Upper lobe of right lung (tissue), 1 donor: ENCODE measurements around the gene CBX2. TPM values are rescaled to one million over a fixed set of nuclear protein-coding genes. Genes with fewer than 3 reads are reported as not detected.

Experiments
- ATAC-seq: fragments of 200-7000 bp; cut with Tn5 transposase; one replicate; pipeline ENCODE4 v1.9.1; 2020; ENCODE audit warnings: mild to moderate bottlenecking, moderate library complexity
- DNase-seq: peaks from one replicate; pipeline ENCODE4 v3.0.0-alpha.2; 2020
- H3K27ac ChIP-seq: fragments of 200-600 bp; one replicate; pipeline ENCODE4 v1.8.0; 2022
- H3K27me3 ChIP-seq: fragments of 200-600 bp; one replicate; pipeline ENCODE4 v1.8.0; 2022; ENCODE audit warnings: mild to moderate bottlenecking
- H3K36me3 ChIP-seq: fragments of 200-600 bp; one replicate; pipeline ENCODE4 v1.8.0; 2022
- H3K4me1 ChIP-seq: fragments of 200-600 bp; one replicate; pipeline ENCODE4 v1.8.0; 2022
- H3K4me3 ChIP-seq: fragments of 200-600 bp; one replicate; pipeline ENCODE4 v1.8.0; 2022; ENCODE audit warnings: mild to moderate bottlenecking
- H3K9me3 ChIP-seq: fragments of 200-600 bp; one replicate; pipeline ENCODE4 v1.8.0; 2022
- CTCF ChIP-seq: fragments of 200-600 bp; IDR thresholded peaks from one replicate; pipeline ENCODE4 v1.8.0; 2022; ENCODE audit warnings: antibody characterized with exemption
- intact Hi-C: fragments of 100-400 bp; cut with DNase I; formaldehyde crosslinking; loops from one replicate; pipeline ENCODE4 v1.11.0; 2022
- total RNA-seq: library from RNA; stranded (reverse); fragmentation: NEBNext Ultra II Directional; extraction: Animal tissue kit (Norgen Biotek cat#: 25700); gene quantifications from one replicate; pipeline ENCODE4 v1.2.1, GENCODE V29; 2021
- donor health status: DM: no; HTN: yes; CAD: no; lungs with severe emphysema.

Gene CBX2
- total RNA-seq, 1 donor from 2014 or later = 3.4 TPM

GRCh38 chr17:79796763-79797491, 19.0 kb downstream of the CBX2 start, which contains the start of gene CBX8:
Gene CBX8 (minus strand): TSS chr17:79797077. CDS start chr17:79796998, 79 bp downstream.
- Histone ChIP-seq H3K9me3 (no peaks in the 10 kb centered on the region), H3K27me3 (peaks cover 59% of the 10 kb centered on the region), H3K4me1 (peaks cover 26% of the 10 kb centered on the region), H3K4me3 (peak within 1 kb of the TSS; percentile 70), H3K36me3 (no peaks in the 10 kb centered on the region), H3K27ac (peak within 1 kb of the TSS; percentile 86)
- peak; percentile 15 for TF ChIP-seq CTCF
- ATAC-seq = peak; percentile 95
- intact Hi-C loops = no loop called here
- peak; percentile 100 for DNase-seq

GRCh38 chr17:79797492-79798298, 19.7 kb downstream of the CBX2 start:
- intact Hi-C loops = no loop called here
- H3K36me3 ChIP-seq = no peaks in the 10 kb centered on the region
- DNase-seq (no peak), ATAC-seq (peak; percentile 8)
- H3K4me1 ChIP-seq = peaks cover 30% of the 10 kb centered on the region
- H3K27me3 ChIP-seq = peaks cover 59% of the 10 kb centered on the region
- peak overlapping the region; percentile 70 for H3K4me3 ChIP-seq
- H3K27ac ChIP-seq = no peak overlapping the region
- no peak for TF ChIP-seq CTCF
- no peaks in the 10 kb centered on the region for H3K9me3 ChIP-seq

- no peaks in the 10 kb centered on the region for H3K36me3 ChIP-seq
- intact Hi-C loops = no loop called here
- no peak overlapping the region for H3K27ac ChIP-seq
- peak overlapping the region; percentile 70 for H3K4me3 ChIP-seq
- DNase-seq (no peak), ATAC-seq (no peak)
- no peaks in the 10 kb centered on the region for H3K9me3 ChIP-seq
- TF ChIP-seq CTCF = no peak
- peaks cover 32% of the 10 kb centered on the region for H3K4me1 ChIP-seq
- H3K27me3 ChIP-seq = peaks cover 59% of the 10 kb centered on the region
Observed at GRCh38 chr17:79798299-79799173, 20.6 kb downstream of the CBX2 start.

GRCh38 chr17:79799174-79799537, 21.2 kb downstream of the CBX2 start:
- H3K4me1 ChIP-seq = peaks cover 34% of the 10 kb centered on the region
- peak; percentile 67 for DNase-seq
- H3K27ac ChIP-seq = no peak overlapping the region
- H3K4me3 ChIP-seq = no peak overlapping the region
- intact Hi-C loops = no loop called here
- TF ChIP-seq CTCF = no peak
- peaks cover 65% of the 10 kb centered on the region for H3K27me3 ChIP-seq
- ATAC-seq = no peak
- no peaks in the 10 kb centered on the region for H3K36me3 ChIP-seq
- H3K9me3 ChIP-seq = no peaks in the 10 kb centered on the region

GRCh38 chr17:79799538-79800324, 21.8 kb downstream of the CBX2 start:
- H3K4me1 ChIP-seq = peaks cover 31% of the 10 kb centered on the region
- intact Hi-C loops = no loop called here

More at GRCh38 chr17:79799538-79800324, 21.8 kb downstream of the CBX2 start:
- ATAC-seq (no peak), DNase-seq (peak; percentile 52)
- Histone ChIP-seq H3K9me3 (no peaks in the 10 kb centered on the region), H3K4me3 (no peak overlapping the region), H3K36me3 (no peaks in the 10 kb centered on the region), H3K27me3 (peaks cover 70% of the 10 kb centered on the region), H3K27ac (no peak overlapping the region)
- no peak for TF ChIP-seq CTCF
